Transverse colon (tissue), 4 donors: ENCODE data around the gene TRPT1. TPM values are rescaled to one million over a fixed set of nuclear protein-coding genes. Genes with fewer than 3 reads are reported as not detected.

Experiments
- DNase-seq: peaks from one replicate; pipeline ENCODE4 v3.0.0-alpha.2; 2019
- H3K27ac ChIP-seq, 4 donors: fragments of 200-600 bp; sonication (generic); 2 replicates each; pipeline ENCODE4 v1.5.1; 2016 to 2018; ENCODE audit warnings: inconsistent platforms in 4 of 4
- H3K27me3 ChIP-seq: fragments of 200-600 bp; sonication (generic); 2 replicates; pipeline ENCODE4 v1.5.1; 2017; ENCODE audit warnings: inconsistent platforms
- H3K36me3 ChIP-seq, 4 donors: fragments of 200-600 bp; sonication (generic); 2 replicates each; pipeline ENCODE4 v1.5.1; 2017 to 2019; ENCODE audit warnings: inconsistent platforms in 4 of 4
- H3K4me1 ChIP-seq, 4 donors: fragments of 200-600 bp; sonication (generic); 2 replicates each; pipeline ENCODE4 v1.5.1; 2017 to 2020; ENCODE audit warnings: inconsistent platforms in 4 of 4
- H3K4me3 ChIP-seq, 4 donors: fragments of 200-600 bp; sonication (generic); 1 replicate in 1 of 4; 2 replicates in 3 of 4; pipeline versions ENCODE4 v1.5.1 to v1.6.1; 2017 to 2019; ENCODE audit warnings: inconsistent platforms in 4 of 4
- H3K9me3 ChIP-seq, 2 donors: fragments of 200-600 bp; sonication (generic); 2 replicates each; pipeline ENCODE4 v1.5.1; 2017 to 2019; ENCODE audit warnings: inconsistent platforms in 2 of 2
- EP300 ChIP-seq: sonication (generic); formaldehyde crosslinking; IDR thresholded peaks from one replicate; pipeline ENCODE4 v1.6.1; 2017; ENCODE audit warnings: antibody characterized with exemption, low read depth
- POLR2A ChIP-seq: fragments of 450-650 bp; IDR thresholded peaks from one replicate; pipeline ENCODE4 v1.6.1; 2016; ENCODE audit warnings: antibody characterized with exemption, mild to moderate bottlenecking, moderate library complexity
- POLR2AphosphoS5 ChIP-seq, 3 donors: sonication (generic); formaldehyde crosslinking; IDR thresholded peaks; one replicate each; pipeline ENCODE4 v1.6.1; 2016; ENCODE audit warnings: antibody characterized with exemption in 3 of 3
- WGBS, 2 donors: methylation state at CpG; one replicate each; pipeline ENCODE4 v1.1.5; 2018; ENCODE audit warnings: low coverage in 1 of 2; 5-methylcytosine and 5-hydroxymethylcytosine counted together
- in situ Hi-C, 4 donors: fragments of 200-750 bp; cut with MboI; loops; one replicate each; pipeline versions ENCODE4 v1.15.0 to v1.15.1; 2017; ENCODE audit warnings: low sequenced_read_pairs in 3 of 4, low pct_ligation_motif_present in 1 of 4, low pct_unique_long_range_greater_than_20kb in 1 of 4
- intact Hi-C: fragments of 100-400 bp; cut with DNase I; formaldehyde crosslinking; loops from one replicate; pipeline ENCODE4 v1.15.1; 2023; ENCODE audit warnings: low total_unique reads
- total RNA-seq, 4 donors: library from RNA; depleted of rRNA; stranded (reverse); fragments of >200 nt; gene quantifications; one replicate each; pipeline ENCODE4 v1.1.0, GENCODE V29; 2016
- TF ChIP-seq, protein P1 (sequence below), 5 experiments: fragments of 200-600 bp in 3 of 5; fragments of 450-650 bp in 2 of 5; sonication (generic) in 3 of 5; IDR thresholded peaks; 1 replicate in 2 of 5; 2 replicates in 3 of 5; pipeline ENCODE4 v1.5.1; 2016 to 2017; ENCODE audit warnings: antibody characterized with exemption in 5 of 5, inconsistent platforms in 3 of 5, mild to moderate bottlenecking in 2 of 5, moderate library complexity in 1 of 5

Gene TRPT1
- total RNA-seq, 4 donors from 2014 or later = 82.4 to 113 (median 99.1) TPM

DNA sequence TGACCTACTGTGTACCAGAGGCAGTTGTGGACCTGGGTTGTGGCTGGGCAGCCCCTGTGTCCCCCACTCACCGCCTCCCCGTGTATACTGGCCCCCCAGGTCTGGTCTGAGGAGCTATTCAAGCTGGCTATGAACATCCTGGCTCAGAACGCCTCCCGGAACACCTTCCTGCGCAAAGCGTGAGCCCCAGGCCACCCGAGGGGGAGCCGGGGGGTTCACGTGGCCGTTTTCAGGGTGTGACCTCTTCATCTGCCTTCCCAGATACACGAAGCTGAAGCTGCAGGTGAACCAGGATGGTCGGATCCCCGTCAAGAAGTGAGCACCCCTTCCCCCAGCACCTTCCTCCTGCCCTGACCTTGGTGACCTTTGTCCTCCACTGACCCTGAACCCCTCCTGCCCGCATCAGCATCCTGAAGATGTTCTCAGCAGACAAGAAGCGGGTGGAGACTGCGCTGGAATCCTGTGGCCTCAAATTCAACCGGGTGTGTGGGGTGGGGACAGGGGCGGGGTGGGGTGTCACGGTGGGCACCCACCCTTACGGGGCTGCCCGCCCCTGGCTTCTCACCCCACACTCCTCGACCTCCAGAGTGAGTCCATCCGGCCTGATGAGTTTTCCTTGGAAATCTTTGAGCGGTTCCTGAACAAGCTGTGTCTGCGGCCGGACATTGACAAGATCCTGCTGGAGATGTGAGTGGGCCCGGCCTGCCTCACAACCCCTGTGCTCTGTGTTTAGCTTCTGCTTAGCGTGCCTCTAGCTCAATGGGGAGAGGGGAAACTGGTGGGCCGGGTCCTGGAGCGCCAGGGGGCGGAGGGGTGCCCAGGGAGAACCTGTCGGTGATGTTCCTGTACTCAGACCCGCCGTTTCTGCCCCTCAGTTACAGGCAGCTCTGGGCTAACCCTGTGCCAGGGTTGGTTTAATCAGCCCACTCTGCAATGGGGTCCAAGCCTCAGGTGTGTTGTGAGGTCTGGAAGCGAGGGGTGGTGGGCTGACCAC, 29.4 kb upstream of the TRPT1 start:
- Histone ChIP-seq H3K27me3 (no peaks in the 10 kb centered on the region), H3K4me1 (peaks cover 15 to 36% (median 22%) of the 10 kb centered on the region in 4 donors), H3K4me3 (no peak overlapping the region), H3K27ac (no peak overlapping the region), H3K9me3 (no peaks in the 10 kb centered on the region), H3K36me3 (peaks cover 0 to 29% (median 0%) of the 10 kb centered on the region in 4 donors)
- intact Hi-C loops (no loop called here), in situ Hi-C loops (no loop called here)
- 88% methylated on average over 33 of the region's 35 CpGs; no CpG with 5 or more reads in 1 of the 2 donors for WGBS, 2 donors
- DNase-seq = no peak
- TF ChIP-seq POLR2A (no peak), POLR2AphosphoS5 (IDR thresholded peaks at IDR 0.05) (no peak), EP300 (no peak)
- TF ChIP-seq, protein P1, sequence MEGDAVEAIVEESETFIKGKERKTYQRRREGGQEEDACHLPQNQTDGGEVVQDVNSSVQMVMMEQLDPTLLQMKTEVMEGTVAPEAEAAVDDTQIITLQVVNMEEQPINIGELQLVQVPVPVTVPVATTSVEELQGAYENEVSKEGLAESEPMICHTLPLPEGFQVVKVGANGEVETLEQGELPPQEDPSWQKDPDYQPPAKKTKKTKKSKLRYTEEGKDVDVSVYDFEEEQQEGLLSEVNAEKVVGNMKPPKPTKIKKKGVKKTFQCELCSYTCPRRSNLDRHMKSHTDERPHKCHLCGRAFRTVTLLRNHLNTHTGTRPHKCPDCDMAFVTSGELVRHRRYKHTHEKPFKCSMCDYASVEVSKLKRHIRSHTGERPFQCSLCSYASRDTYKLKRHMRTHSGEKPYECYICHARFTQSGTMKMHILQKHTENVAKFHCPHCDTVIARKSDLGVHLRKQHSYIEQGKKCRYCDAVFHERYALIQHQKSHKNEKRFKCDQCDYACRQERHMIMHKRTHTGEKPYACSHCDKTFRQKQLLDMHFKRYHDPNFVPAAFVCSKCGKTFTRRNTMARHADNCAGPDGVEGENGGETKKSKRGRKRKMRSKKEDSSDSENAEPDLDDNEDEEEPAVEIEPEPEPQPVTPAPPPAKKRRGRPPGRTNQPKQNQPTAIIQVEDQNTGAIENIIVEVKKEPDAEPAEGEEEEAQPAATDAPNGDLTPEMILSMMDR (IDR thresholded peaks at IDR 0.05) = no peak

DNA sequence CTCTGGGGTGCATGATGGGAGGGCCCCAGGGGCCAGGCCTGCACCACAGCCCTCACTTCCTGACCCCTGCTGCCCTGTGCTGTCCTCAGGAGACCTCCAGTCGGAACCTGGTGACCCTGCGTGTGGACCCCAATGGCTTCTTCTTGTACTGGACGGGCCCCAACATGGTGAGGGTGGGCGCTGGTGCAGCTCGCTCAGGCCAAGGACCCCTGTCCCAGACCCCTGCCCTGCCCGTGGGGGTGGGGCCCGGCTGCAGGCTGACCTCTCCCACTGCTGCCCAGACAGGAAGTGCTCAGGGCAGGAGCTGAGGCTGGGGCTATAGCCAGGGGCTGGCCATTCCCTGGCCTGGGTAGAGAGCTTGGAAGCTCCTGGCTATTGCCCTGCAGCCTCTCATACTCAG, 28.3 kb upstream of the TRPT1 start:
- peaks cover 15 to 36% (median 23%) of the 10 kb centered on the region in 4 donors for H3K4me1 ChIP-seq
- H3K4me3 ChIP-seq = no peak overlapping the region
- TF ChIP-seq POLR2AphosphoS5 (IDR thresholded peaks at IDR 0.05) (no peak), EP300 (no peak), POLR2A (no peak)
- TF ChIP-seq, protein P1 (IDR thresholded peaks at IDR 0.05) = no peak
- intact Hi-C loops (loop anchor here (5.0 kb wide), 1 partner anchor 48 kb away; the partner anchor contains the start of gene CATSPERZ), in situ Hi-C loops (no loop called here)
- H3K36me3 ChIP-seq = peaks cover 0 to 29% (median 0%) of the 10 kb centered on the region in 4 donors
- no peak for DNase-seq
- H3K27me3 ChIP-seq = no peaks in the 10 kb centered on the region
- H3K9me3 ChIP-seq = no peaks in the 10 kb centered on the region
- no peak overlapping the region for H3K27ac ChIP-seq
- 86% methylated on average over 7 of the region's 7 CpGs; no CpG with 5 or more reads in 1 of the 2 donors for WGBS, 2 donors

DNA sequence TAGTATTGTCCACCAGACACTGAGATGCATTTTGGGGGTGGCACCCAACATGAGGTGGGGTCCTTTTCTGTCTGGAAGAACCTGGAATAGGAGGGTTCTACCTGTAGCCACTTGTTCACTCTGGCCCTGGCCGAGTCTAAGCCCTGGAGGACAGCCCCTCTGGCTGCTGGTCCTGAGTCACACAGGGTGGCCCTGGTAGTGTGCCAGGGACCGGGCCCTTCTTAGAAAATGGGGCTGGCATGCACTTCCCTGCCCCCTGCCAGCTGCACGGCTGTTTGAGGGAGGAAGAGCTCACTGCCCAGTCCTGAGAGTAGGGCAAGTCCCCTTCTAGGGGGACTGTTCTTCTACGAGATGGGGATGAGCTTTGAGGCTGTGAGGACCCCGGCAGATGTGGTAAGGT, 27.5 kb upstream of the TRPT1 start:
- 66% methylated on average over 5 of the region's 5 CpGs; no CpG with 5 or more reads in 1 of the 2 donors for WGBS, 2 donors
- H3K36me3 ChIP-seq = peaks cover 0 to 21% (median 0%) of the 10 kb centered on the region in 4 donors
- intact Hi-C loops = loop anchor here (5.0 kb wide), 1 partner anchor 49 kb away; the partner anchor contains the start of gene CATSPERZ
- TF ChIP-seq EP300 = no peak
- no peak for TF ChIP-seq POLR2AphosphoS5 (IDR thresholded peaks at IDR 0.05)
- TF ChIP-seq, protein P1 (IDR thresholded peaks at IDR 0.05) = no peak
- TF ChIP-seq POLR2A = no peak
- DNase-seq = peak; percentile 19
- H3K4me3 ChIP-seq = no peak overlapping the region
- no peaks in the 10 kb centered on the region for H3K27me3 ChIP-seq
- in situ Hi-C loops = no loop called here
- H3K27ac ChIP-seq = peak overlapping the region in 1 of 4 donors; percentile 84
- H3K4me1 ChIP-seq = peaks cover 15 to 36% (median 23%) of the 10 kb centered on the region in 4 donors
- no peaks in the 10 kb centered on the region for H3K9me3 ChIP-seq

GRCh38 chr11:64253043-64253442, 27.1 kb upstream of the TRPT1 start:
- TF ChIP-seq POLR2AphosphoS5 (IDR thresholded peaks at IDR 0.05) (no peak), EP300 (no peak), POLR2A (no peak)
- TF ChIP-seq, protein P1 (IDR thresholded peaks at IDR 0.05) = no peak
- peak overlapping the region in 2 of 4 donors; percentile 65 to 86 for H3K4me3 ChIP-seq

More at GRCh38 chr11:64253043-64253442, 27.1 kb upstream of the TRPT1 start:
- 72% methylated on average over 8 of the region's 8 CpGs; no CpG with 5 or more reads in 1 of the 2 donors for WGBS, 2 donors
- peak overlapping the region; percentile 84 to 91 (median 88) for H3K27ac ChIP-seq
- H3K4me1 ChIP-seq = peaks cover 15 to 37% (median 23%) of the 10 kb centered on the region in 4 donors
- no peaks in the 10 kb centered on the region for H3K9me3 ChIP-seq
- in situ Hi-C loops (no loop called here), intact Hi-C loops (loop anchor here (5.0 kb wide), 1 partner anchor 49 kb away; the partner anchor contains the start of gene CATSPERZ)
- no peak for DNase-seq
- H3K27me3 ChIP-seq = no peaks in the 10 kb centered on the region
- H3K36me3 ChIP-seq = peaks cover 0 to 20% (median 0%) of the 10 kb centered on the region in 4 donors
